ENCODE results near the gene RNF138.

- TF ChIP-seq POLR2AphosphoS5 (IDR thresholded peaks at IDR 0.05; ENCODE audit: borderline replicate concordance, low read depth, low read length): no peak
- no peak for TF ChIP-seq FOXP2 (optimal IDR thresholded peaks at IDR 0.05; ENCODE audit: control extremely low read depth, extremely low read length, insufficient read depth)
Observed at GRCh38 chr18:32067375-32068167, 24.1 kb upstream of the RNF138 start.
